Transverse colon (tissue), 4 donors: Measurements from ENCODE around the gene ADD1. TPM values are rescaled to one million over a fixed set of nuclear protein-coding genes. Genes with fewer than 3 reads are reported as not detected.

ENCODE experiments used
- DNase-seq: peaks from one replicate; pipeline ENCODE4 v3.0.0-alpha.2; 2019
- H3K27ac ChIP-seq, 4 donors: fragments of 200-600 bp; sonication (generic); 2 replicates each; pipeline ENCODE4 v1.5.1; 2016 to 2018; ENCODE audit warnings: inconsistent platforms in 4 of 4
- H3K27me3 ChIP-seq: fragments of 200-600 bp; sonication (generic); 2 replicates; pipeline ENCODE4 v1.5.1; 2017; ENCODE audit warnings: inconsistent platforms
- H3K36me3 ChIP-seq, 4 donors: fragments of 200-600 bp; sonication (generic); 2 replicates each; pipeline ENCODE4 v1.5.1; 2017 to 2019; ENCODE audit warnings: inconsistent platforms in 4 of 4
- H3K4me1 ChIP-seq, 4 donors: fragments of 200-600 bp; sonication (generic); 2 replicates each; pipeline ENCODE4 v1.5.1; 2017 to 2020; ENCODE audit warnings: inconsistent platforms in 4 of 4
- H3K4me3 ChIP-seq, 4 donors: fragments of 200-600 bp; sonication (generic); 1 replicate in 1 of 4; 2 replicates in 3 of 4; pipeline versions ENCODE4 v1.5.1 to v1.6.1; 2017 to 2019; ENCODE audit warnings: inconsistent platforms in 4 of 4
- H3K9me3 ChIP-seq, 2 donors: fragments of 200-600 bp; sonication (generic); 2 replicates each; pipeline ENCODE4 v1.5.1; 2017 to 2019; ENCODE audit warnings: inconsistent platforms in 2 of 2
- EP300 ChIP-seq: sonication (generic); formaldehyde crosslinking; IDR thresholded peaks from one replicate; pipeline ENCODE4 v1.6.1; 2017; ENCODE audit warnings: antibody characterized with exemption, low read depth
- POLR2A ChIP-seq: fragments of 450-650 bp; IDR thresholded peaks from one replicate; pipeline ENCODE4 v1.6.1; 2016; ENCODE audit warnings: antibody characterized with exemption, mild to moderate bottlenecking, moderate library complexity
- POLR2AphosphoS5 ChIP-seq, 3 donors: sonication (generic); formaldehyde crosslinking; IDR thresholded peaks; one replicate each; pipeline ENCODE4 v1.6.1; 2016; ENCODE audit warnings: antibody characterized with exemption in 3 of 3
- WGBS, 2 donors: methylation state at CpG; one replicate each; pipeline ENCODE4 v1.1.5; 2018; ENCODE audit warnings: low coverage in 1 of 2; 5-methylcytosine and 5-hydroxymethylcytosine counted together
- in situ Hi-C, 4 donors: fragments of 200-750 bp; cut with MboI; loops; one replicate each; pipeline versions ENCODE4 v1.15.0 to v1.15.1; 2017; ENCODE audit warnings: low sequenced_read_pairs in 3 of 4, low pct_ligation_motif_present in 1 of 4, low pct_unique_long_range_greater_than_20kb in 1 of 4
- intact Hi-C: fragments of 100-400 bp; cut with DNase I; formaldehyde crosslinking; loops from one replicate; pipeline ENCODE4 v1.15.1; 2023; ENCODE audit warnings: low total_unique reads
- total RNA-seq, 4 donors: library from RNA; depleted of rRNA; stranded (reverse); fragments of >200 nt; gene quantifications; one replicate each; pipeline ENCODE4 v1.1.0, GENCODE V29; 2016
- TF ChIP-seq, protein P1 (sequence below), 5 experiments: fragments of 200-600 bp in 3 of 5; fragments of 450-650 bp in 2 of 5; sonication (generic) in 3 of 5; IDR thresholded peaks; 1 replicate in 2 of 5; 2 replicates in 3 of 5; pipeline ENCODE4 v1.5.1; 2016 to 2017; ENCODE audit warnings: antibody characterized with exemption in 5 of 5, inconsistent platforms in 3 of 5, mild to moderate bottlenecking in 2 of 5, moderate library complexity in 1 of 5

Gene ADD1
- total RNA-seq, 4 donors from 2014 or later = 218 to 392 (median 299) TPM

DNA sequence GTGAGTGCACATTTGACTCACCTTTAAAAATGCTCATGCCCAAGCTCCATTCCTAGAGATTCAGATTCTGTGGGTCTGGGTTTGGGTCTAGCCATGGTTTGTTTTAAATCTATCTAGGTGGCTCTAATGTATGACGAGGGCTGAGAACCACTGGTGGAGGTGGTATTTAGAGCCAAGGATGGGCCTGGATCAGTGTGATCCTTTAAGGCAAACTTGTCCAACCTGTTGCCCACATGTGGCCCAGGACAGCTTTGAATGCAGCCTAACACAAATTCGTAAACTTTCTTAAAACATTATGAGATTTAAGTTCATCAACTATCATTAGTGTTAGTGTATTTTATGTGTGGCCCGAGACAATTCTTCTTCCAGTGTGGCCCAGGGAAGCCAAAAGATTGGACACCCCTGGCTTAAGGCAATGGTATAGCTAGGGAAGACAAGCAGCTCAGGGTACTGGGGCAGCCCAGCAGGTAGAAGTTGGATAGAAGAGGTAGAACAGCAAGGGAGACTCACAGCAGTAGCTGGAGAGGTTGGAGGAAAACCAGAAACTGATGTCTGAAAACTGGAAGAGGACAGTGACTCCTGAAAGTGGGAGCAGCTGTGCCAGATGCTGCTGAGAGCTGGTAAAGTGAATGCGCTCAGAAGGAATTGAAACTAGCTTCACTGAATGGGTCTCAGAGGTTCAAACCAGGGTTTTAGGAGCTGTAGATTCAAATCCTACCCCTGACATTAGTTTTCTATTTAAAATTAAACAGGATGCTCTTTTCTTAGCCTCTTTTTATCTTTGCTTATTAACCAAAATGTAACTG is 18.2 kb downstream of the ADD1 start:
- 66 to 69% methylated on average over 4 of the region's 4 CpGs for WGBS, 2 donors
- Histone ChIP-seq H3K27me3 (no peaks in the 10 kb centered on the region), H3K4me1 (peaks cover 43 to 100% (median 97%) of the 10 kb centered on the region in 4 donors), H3K4me3 (no peak overlapping the region), H3K9me3 (no peaks in the 10 kb centered on the region), H3K27ac (peak overlapping the region; percentile 72 to 81 (median 74)), H3K36me3 (no peaks in the 10 kb centered on the region)
- DNase-seq = no peak
- in situ Hi-C loops (no loop called here), intact Hi-C loops (no loop called here)
- TF ChIP-seq, protein P1, sequence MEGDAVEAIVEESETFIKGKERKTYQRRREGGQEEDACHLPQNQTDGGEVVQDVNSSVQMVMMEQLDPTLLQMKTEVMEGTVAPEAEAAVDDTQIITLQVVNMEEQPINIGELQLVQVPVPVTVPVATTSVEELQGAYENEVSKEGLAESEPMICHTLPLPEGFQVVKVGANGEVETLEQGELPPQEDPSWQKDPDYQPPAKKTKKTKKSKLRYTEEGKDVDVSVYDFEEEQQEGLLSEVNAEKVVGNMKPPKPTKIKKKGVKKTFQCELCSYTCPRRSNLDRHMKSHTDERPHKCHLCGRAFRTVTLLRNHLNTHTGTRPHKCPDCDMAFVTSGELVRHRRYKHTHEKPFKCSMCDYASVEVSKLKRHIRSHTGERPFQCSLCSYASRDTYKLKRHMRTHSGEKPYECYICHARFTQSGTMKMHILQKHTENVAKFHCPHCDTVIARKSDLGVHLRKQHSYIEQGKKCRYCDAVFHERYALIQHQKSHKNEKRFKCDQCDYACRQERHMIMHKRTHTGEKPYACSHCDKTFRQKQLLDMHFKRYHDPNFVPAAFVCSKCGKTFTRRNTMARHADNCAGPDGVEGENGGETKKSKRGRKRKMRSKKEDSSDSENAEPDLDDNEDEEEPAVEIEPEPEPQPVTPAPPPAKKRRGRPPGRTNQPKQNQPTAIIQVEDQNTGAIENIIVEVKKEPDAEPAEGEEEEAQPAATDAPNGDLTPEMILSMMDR (IDR thresholded peaks at IDR 0.05) = no peak
- TF ChIP-seq POLR2AphosphoS5 (IDR thresholded peaks at IDR 0.05) (no peak), EP300 (no peak), POLR2A (no peak)

DNA sequence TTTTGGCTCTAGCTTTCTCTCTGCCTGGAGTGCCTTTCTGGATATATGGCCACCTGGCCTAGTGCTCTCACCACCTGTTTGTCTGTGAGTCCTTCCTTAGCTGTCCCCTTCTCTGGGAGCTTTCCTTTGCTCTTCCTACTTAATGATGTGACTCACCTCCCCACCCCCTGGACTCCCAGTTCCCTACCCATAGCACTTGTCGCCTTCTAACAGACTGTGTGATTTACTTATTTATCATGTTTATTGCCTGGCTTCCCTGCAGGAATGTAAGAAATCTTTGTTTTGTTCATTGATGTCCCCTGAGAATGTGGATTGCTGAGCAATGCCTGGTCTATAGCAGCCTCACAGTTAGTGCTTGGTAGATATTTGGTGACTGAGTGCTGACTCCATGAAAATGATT is 18.9 kb downstream of the ADD1 start:
- no peak for DNase-seq
- Histone ChIP-seq H3K4me3 (no peak overlapping the region), H3K4me1 (peaks cover 50 to 100% (median 97%) of the 10 kb centered on the region in 4 donors), H3K27me3 (no peaks in the 10 kb centered on the region), H3K27ac (peak overlapping the region; percentile 55 to 81 (median 74)), H3K36me3 (no peaks in the 10 kb centered on the region), H3K9me3 (no peaks in the 10 kb centered on the region)
- in situ Hi-C loops = no loop called here
- intact Hi-C loops = no loop called here
- no peak for TF ChIP-seq POLR2A
- 0 to 25% methylated on average over 1 of the region's 1 CpG for WGBS, 2 donors

DNA sequence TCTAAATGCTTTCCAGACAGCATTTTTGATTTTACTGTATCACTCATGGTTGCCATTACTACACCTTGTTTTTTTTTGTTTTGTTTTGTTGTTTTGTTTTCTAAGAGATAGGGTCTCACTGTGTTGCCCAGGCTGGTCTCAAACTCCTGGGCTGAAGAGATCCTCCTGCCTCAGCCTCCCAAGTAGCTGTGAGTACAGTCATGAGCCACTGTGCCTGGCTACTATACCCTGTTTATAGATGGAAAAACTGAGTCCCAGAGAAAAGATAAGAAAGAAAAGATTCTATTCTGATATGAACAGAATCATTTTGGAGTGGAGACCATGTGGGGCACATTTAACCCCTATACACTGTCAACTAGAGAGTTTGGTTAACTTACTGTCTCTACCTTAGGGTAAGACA is 20.0 kb downstream of the ADD1 start:
- TF ChIP-seq POLR2A = no peak
- no peak for TF ChIP-seq EP300
- no peak overlapping the region for H3K4me3 ChIP-seq
- H3K9me3 ChIP-seq = no peaks in the 10 kb centered on the region
- peak overlapping the region in 3 of 4 donors; percentile 30 to 81 (median 76) for H3K27ac ChIP-seq
- in situ Hi-C loops = no loop called here
- H3K27me3 ChIP-seq = no peaks in the 10 kb centered on the region
- H3K36me3 ChIP-seq = no peaks in the 10 kb centered on the region
- DNase-seq = no peak
- peaks cover 57 to 100% (median 94%) of the 10 kb centered on the region in 4 donors for H3K4me1 ChIP-seq
- intact Hi-C loops = no loop called here

- intact Hi-C loops = no loop called here
- Histone ChIP-seq H3K9me3 (no peaks in the 10 kb centered on the region), H3K4me1 (peaks cover 62 to 100% (median 92%) of the 10 kb centered on the region in 4 donors), H3K36me3 (no peaks in the 10 kb centered on the region), H3K27me3 (no peaks in the 10 kb centered on the region), H3K27ac (no peak overlapping the region), H3K4me3 (no peak overlapping the region)
- in situ Hi-C loops = no loop called here
- no peak for DNase-seq
- WGBS, 2 donors = 18 to 42% methylated on average over 2 of the region's 2 CpGs
- TF ChIP-seq POLR2A (no peak), EP300 (no peak), POLR2AphosphoS5 (IDR thresholded peaks at IDR 0.05) (no peak)
- TF ChIP-seq, protein P1 (IDR thresholded peaks at IDR 0.05) = no peak
Observed at GRCh38 chr4:2865196-2865780, 21.6 kb downstream of the ADD1 start.

DNA sequence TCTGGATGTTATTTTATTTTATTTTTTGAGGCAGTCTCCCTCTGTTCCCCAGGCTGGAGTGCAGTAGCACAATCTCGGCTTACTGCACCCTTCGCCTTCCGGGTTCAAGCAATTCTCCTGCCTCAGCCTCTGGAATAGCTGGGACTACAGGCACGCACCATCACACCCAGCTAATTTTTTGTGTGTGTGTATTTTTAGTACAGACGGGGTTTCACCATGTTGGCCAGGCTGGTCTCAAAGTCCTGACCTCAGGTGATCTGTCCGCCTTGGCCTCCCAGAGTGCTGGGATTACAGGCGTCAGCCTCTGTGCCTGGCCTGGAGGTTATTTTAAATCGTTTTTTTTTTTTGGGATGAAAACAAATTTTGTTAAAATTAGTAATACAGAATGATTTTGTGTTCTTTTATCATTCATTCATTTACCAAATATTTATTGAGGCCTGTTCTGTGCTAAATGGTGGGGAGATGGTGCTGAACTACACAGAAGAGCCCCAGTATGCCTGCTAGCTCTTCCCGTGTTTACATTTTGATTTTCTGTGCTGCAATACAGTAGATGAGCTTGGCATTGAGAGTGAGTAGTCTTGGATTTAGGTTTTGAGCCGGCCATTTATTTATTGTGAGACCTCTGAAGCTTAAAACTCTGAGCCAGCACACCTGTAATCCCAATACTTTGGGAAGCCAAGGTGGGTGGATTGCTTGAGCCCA is 22.7 kb downstream of the ADD1 start:
- H3K4me1 ChIP-seq = peaks cover 52 to 96% (median 85%) of the 10 kb centered on the region in 4 donors
- TF ChIP-seq POLR2A (no peak), POLR2AphosphoS5 (IDR thresholded peaks at IDR 0.05) (no peak), EP300 (no peak)
- TF ChIP-seq, protein P1 (IDR thresholded peaks at IDR 0.05) = no peak
- no peaks in the 10 kb centered on the region for H3K27me3 ChIP-seq
- intact Hi-C loops (no loop called here), in situ Hi-C loops (no loop called here)
- H3K4me3 ChIP-seq = no peak overlapping the region
- DNase-seq = no peak
- no peaks in the 10 kb centered on the region for H3K9me3 ChIP-seq
- 70 to 77% methylated on average over 9 to 10 of the region's 10 CpGs for WGBS, 2 donors
- H3K27ac ChIP-seq = peak overlapping the region in 2 of 4 donors; percentile 22 to 60
- H3K36me3 ChIP-seq = no peaks in the 10 kb centered on the region
